ENCODE data around the gene EPHA5. TPM values are rescaled to one million over a fixed set of nuclear protein-coding genes. Genes with fewer than 3 reads are reported as not detected.

Gene EPHA5
- total RNA-seq, 1 experiment from 2014 or later: not detected

GRCh38 chr4:65667506-65668041, 2.7 kb downstream of the EPHA5 start (continued):
- TF ChIP-seq REST (IDR thresholded peaks at IDR 0.05; ENCODE audit: low read depth) (no peak), CEBPB (IDR thresholded peaks at IDR 0.05; ENCODE audit: low read depth) (no peak)

- ChIA-PET POLR2A (no interaction called here), RAD21 (ENCODE audit: low non-redundant PET in 1 of 2, low total read pairs in 2 of 2, uncharacterized antibody in 2 of 2, unreplicated experiment in 2 of 2) (no interaction called here), CTCF (no interaction called here)
- Histone ChIP-seq H3K4me3 (replicated peaks in 1 of 2; ENCODE audit: low read depth in 1 of 2, low read length in 2 of 2) (no peak overlapping the region), H3K9me3 (ENCODE audit: control insufficient read depth in 1 of 2, insufficient read depth in 1 of 2, low read depth in 1 of 2, low read length in 2 of 2) (peaks cover 5 to 18% of the 10 kb centered on the region in 2 experiments; a peak in 2 of 4 replicates), H3K36me3 (ENCODE audit: control insufficient read depth in 1 of 2, insufficient read depth in 2 of 2, low read length in 2 of 2) (no peaks in the 10 kb centered on the region), H2AFZ (ENCODE audit: low read depth, low read length, poor library complexity, severe bottlenecking) (no peak overlapping the region), H3K9me2 (ENCODE audit: insufficient read depth) (no peaks in the 10 kb centered on the region), H3K4me1 (ENCODE audit: control insufficient read depth in 1 of 2, insufficient read depth in 2 of 2, low read length in 2 of 2) (no peaks in the 10 kb centered on the region), H3K27me3 (ENCODE audit: insufficient read depth, low read length) (no peaks in the 10 kb centered on the region), H3K9ac (ENCODE audit: low read length) (no peak overlapping the region), H3K4me2 (ENCODE audit: low read length) (no peak overlapping the region), H3K79me2 (ENCODE audit: insufficient read depth, low read length) (no peaks in the 10 kb centered on the region), H3K27ac (ENCODE audit: low read depth, low read length) (no peak overlapping the region), H4K20me1 (ENCODE audit: insufficient read depth) (no peaks in the 10 kb centered on the region)
- TF ChIP-seq CEBPB (IDR thresholded peaks at IDR 0.05; ENCODE audit: low read depth) (no peak), POLR2A (IDR thresholded peaks at IDR 0.05; ENCODE audit: borderline replicate concordance, extremely low read depth, insufficient read depth, insufficient read length) (no peak), POLR2AphosphoS5 (IDR thresholded peaks at IDR 0.05; ENCODE audit: low read depth, low read length) (no peak), ZBTB33 (IDR thresholded peaks at IDR 0.05; ENCODE audit: extremely low read depth, insufficient replicate concordance, low read length) (no peak), EGR1 (IDR thresholded peaks at IDR 0.05; ENCODE audit: low read depth) (no peak), ATF3 (IDR thresholded peaks at IDR 0.05) (no peak), TCF7L2 (IDR thresholded peaks at IDR 0.05; ENCODE audit: borderline replicate concordance, extremely low read depth, insufficient read depth, insufficient read length) (no peak), FOSL1 (IDR thresholded peaks at IDR 0.05; ENCODE audit: low read depth) (no peak)
- ATAC-seq: no peak
- intact Hi-C loops (cut with micrococcal nuclease): no loop called here
- no TSS peak for BruUV-seq (replicated peaks)
- no peak for DNase-seq (ENCODE audit: low read depth, low spot score)
Observed at GRCh38 chr4:65665771-65666523, 4.3 kb downstream of the EPHA5 start.

Measured in HCT116 (cell line).